Head of caudate nucleus (tissue), 42 donors: ENCODE measurements around the gene TXNRD3.

ENCODE experiments used
- DNase-seq, 42 donors: peaks; one replicate each; pipeline versions ENCODE4 v3.0.0 to v3.0.0-alpha.2; 2020 to 2021; ENCODE audit warnings: mixed read lengths in 7 of 42
- intact Hi-C: fragments of 100-400 bp; cut with DNase I; formaldehyde crosslinking; loops from one replicate; pipeline ENCODE4 v1.15.0; 2022

TXNRD3 gene

GRCh38 chr3:126676919-126677705 lies 22.2 kb upstream of the TXNRD3 start:
- peak in 3 of 42 donors; percentile 1 to 27 (median 10) for DNase-seq
- intact Hi-C loops: loop anchor here (5.0 to 10.0 kb wide), 2 partner anchors 780 to 868 kb away; no protein-coding TSS in a partner anchor

DNA sequence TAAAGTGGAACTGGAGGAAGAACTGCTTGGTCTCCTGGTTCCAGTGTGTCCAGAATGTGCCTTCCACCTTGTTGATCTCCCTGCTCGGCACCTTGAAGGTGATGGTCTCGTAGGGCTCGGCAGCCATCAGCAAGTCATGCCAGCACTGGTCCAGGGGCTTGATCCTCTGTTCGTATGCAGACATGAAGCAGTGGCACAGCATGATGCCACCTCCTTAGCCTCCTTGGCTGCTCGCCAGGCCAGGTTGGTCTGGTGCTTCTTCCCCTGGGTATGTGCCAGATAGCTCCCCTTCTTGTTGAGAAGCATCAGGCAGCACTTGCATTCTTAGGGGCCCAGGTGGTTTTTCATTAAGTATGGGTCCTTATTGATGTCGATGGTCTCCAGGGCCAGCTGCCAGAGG lies 17.8 kb upstream of the TXNRD3 start:
- DNase-seq: peak in 1 of 42 donors; percentile 30
- intact Hi-C loops: loop anchor here (10.0 kb wide), 1 partner anchor 872 kb away; no protein-coding TSS in a partner anchor

DNA sequence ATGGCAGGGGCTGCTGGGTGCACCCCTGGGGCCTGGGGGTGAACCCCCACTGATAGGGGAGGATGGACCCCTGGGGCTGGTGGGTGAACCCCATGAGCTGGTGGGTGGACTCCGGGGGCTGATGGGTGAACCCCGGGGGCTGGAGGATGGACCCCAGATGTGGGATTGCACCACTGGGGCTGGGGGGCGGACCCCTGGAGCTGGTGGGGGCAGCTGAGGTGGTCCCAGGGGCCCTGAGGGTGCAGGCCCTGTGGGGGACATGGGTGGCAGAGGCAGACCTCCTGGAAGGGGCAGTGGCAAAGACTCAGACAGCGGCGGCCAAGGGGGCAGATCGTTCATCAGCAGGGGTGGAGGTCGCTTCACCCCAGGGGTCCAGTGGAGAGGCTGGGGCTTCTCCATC lies 17.4 kb upstream of the TXNRD3 start:
- intact Hi-C loops: loop anchor here (10.0 kb wide), 1 partner anchor 872 kb away; no protein-coding TSS in a partner anchor

GRCh38 chr3:126671521-126671920 lies 16.6 kb upstream of the TXNRD3 start:
- intact Hi-C loops: loop anchor here (10.0 kb wide), 1 partner anchor 873 kb away; no protein-coding TSS in a partner anchor
- DNase-seq: no peak

More for the DNA sequence above, 17.4 kb upstream of the TXNRD3 start:
- DNase-seq: peak in 2 of 42 donors; percentile 29 to 30

DNA sequence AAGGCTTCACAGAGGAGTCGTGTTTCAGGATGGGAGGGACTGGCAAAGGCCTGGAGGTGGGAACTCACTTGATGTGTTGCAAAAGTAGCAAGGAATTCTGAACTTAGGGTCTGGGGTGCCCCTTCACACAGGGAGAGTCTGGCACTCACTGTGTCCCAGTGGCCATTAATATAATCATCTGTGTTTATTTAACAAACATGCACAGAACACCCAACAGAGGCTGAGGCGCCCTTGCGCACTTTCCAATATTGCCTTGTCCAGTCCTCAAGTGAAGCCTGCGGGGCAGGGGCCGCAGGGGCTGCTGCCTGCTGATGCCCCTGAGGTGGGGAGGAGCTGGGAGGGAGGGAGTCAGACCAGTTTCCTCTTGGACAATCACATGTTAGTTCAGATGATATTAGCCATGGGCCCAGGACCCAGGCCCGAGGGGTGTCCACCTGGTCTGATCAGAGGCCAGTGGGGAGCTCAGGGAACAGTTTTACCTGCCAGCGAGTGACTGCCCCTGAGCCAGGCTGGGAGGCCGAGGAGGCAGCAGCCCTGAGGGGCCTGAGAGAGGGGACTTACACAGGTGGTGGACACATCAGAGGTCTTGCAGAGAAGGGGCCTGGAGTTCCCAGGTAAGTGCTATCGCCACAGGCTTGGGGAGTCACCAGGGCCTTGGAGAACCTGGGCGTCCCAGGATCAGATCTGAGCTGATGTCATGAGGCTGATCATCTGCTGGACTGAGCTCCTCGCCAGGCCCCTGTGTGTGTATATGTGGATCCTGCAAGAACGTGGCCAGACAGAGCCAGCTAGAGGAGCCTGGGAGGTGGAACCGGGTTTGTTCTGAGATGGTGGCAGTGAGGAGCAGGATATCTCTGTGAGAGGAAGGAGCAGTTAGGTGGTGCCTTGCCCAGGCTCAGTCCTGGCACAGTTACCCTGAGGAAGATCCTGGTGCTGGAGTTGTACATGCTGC lies 13.8 kb upstream of the TXNRD3 start:
- intact Hi-C loops: no loop called here
- peak in 1 of 42 donors; percentile 33 for DNase-seq

DNA sequence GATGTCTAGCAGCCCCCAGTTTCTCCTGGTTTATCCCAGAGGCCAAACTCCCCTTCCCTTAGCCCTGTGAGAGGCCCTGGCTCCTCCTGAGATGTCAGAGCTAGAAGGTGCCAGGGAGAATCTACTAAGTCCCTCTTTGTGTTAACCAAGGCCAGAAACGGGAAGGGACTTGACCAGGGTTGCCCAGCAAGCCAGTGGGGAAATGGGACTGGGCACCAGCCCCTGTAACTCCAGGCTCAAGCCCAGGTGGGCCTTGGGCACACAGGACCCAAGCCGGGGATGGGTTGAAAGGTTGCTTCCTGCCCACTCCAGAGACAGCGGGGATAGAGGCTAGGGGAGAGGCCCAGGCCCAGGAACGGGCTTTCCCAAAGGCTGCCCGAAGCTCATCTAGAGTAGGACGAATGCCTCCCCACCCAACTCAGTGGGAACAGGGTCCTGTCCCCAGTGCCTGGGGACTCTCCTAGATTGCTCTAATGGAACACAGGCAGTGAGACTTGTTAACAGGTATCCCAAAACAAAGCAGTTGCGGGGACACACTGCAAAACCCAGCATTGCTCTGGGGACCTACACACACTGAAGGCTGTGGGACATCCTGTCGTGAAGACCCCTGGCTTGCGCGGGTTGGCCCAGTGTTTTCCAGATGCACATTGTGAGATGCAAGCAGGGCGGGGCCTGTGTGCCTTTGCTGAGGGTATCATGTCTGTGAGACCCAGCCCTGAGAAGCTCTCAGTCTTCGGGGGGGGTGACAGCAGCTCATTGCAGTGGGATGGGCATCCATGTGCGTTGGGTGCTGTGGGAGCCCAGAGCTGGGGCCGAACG lies 12.9 kb upstream of the TXNRD3 start:
- intact Hi-C loops: no loop called here
- peak in 1 of 42 donors; percentile 18 for DNase-seq

- intact Hi-C loops: no loop called here
These were observed 12.0 kb upstream of the TXNRD3 start for GRCh38 chr3:126666658-126667528.

DNA sequence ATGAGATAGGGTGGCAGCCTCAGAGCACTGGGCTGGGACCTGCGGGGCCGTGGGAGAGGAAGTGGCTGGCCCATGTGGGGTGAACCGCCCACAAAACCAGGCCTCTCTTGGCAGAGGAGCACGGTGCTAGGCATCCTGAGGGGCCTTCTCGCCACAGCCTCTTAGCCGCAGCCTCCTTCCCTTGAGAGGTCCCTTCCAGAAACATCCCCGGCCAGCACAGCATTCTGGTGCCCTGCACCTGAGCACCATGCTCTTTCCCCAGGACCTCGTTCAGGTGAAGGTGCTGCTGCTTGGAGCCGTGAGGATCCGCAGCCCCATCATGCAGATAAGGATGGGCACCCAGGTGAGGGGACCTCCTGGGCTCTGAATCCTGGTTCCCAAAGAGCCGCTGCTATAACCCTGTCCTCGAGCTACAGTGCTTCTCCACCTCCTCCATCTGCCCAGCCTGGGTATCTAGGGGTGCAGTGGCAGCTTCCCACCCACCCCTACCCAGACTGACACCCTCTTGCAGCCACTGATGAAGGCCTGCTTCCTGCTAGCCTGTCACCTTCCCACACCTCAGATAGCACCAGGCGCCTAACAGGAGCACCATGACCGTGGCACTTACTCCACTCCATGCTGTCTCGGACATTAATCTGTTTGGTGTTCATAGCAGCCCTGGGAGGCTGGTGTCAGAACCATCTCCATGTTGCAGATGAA lies 11.2 kb upstream of the TXNRD3 start:
- intact Hi-C loops: no loop called here
- DNase-seq: peak in 1 of 42 donors; percentile 19

More at GRCh38 chr3:126666658-126667528, 12.0 kb upstream of the TXNRD3 start:
- peak in 2 of 42 donors; percentile 16 to 33 for DNase-seq

DNA sequence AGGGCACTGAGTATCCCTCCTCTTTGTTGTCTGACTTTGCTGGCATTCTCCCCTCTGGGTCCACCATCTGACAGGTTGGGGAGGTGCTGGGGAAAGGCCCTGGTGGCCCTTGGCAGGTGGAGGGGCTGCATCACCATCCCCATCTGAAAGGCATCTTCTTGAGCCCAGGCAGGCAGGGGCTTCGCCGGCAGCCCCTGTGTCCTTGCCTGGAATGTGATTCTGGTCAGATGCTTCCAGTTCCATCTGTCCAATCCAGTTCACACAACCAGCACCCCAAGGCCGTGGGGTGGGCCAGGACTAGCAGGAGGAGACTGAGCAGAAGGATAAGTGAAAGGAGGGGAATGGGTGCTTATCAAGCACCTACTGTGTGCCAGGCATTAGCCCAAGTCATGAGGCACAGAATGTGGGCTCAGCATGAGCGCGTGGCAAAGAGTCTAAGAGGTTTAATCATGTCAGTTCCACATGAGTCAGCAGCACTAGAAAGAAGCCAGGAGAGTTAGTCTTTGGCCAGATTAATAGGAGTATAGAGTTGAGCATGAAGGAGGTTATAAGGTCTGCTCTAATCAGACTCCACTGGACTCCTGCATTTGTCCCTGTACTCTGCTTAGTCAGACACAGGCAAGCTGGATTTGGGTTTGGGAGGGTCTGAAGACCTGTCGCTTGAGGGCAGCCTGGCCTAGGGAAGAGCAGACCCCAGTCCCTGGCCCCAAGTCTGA lies 10.5 kb upstream of the TXNRD3 start:
- DNase-seq: peak in 2 of 42 donors; percentile 17 to 37
- intact Hi-C loops: no loop called here

- peak in 4 of 42 donors; percentile 16 to 38 (median 32) for DNase-seq
- intact Hi-C loops: no loop called here
These were observed 9.8 kb upstream of the TXNRD3 start for GRCh38 chr3:126664591-126665214.

DNA sequence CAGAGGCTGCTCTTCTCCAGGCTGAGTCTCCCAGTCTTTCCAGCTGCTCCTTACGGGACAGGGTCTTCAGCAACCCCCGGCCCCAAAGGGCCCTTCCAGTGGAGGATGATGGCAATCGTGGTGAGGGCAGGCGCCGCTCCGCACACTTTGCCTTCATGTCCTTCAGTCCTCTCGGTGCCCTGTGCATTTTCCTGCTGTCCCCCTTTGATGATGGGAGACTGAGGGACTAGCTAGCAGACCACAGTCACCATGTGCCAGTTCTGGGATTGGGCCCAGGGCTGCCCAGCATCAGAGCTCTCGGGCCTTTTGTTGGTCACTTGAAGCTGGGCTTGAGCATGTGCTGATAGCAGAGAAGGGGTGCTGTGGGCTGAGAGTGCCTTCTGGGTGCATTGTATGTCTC lies 8.8 kb upstream of the TXNRD3 start:
- peak in 2 of 42 donors; percentile 18 to 21 for DNase-seq
- intact Hi-C loops: no loop called here

- DNase-seq: peak in 1 of 42 donors; percentile 24
- intact Hi-C loops: no loop called here
These were observed 8.3 kb upstream of the TXNRD3 start for GRCh38 chr3:126663257-126663656.

DNA sequence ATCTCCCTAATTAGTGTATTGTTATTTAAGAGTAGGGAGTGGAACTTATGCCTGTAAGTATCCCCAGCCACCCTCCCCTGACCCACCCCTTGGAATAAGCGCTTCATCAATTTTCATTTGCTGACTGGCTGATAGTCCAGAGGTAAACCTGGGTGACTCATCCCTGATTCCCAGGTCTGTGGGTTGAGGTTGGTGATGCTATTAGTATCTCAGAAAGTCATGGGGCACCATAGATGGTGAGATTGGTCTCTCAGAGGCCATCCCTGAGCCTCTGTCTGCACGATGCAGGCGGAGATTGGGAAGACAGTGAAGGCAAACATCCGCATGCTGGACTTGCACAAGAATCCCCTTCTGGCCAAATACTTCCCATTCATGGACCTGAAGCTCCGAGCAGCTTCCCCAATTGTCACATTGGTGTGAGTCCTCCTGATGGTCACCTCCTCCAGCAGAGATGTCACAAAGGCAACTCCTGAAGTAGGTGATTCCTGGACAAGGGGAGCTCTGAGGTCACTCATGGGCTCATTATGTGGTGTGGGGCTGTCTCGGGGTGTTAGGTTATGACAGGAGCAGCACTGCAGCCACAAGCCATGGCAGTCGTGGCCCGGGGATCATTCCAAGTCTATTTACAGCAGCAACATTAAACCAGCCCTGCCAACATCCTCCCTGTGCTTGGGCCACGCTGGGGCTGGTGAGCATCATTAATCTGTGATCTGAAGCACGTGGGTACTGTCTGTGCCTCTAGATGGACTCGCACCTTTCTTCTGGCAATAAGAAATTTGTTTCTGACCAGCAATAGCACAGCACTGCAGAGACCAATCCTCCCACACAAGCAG lies 6.8 kb upstream of the TXNRD3 start:
- intact Hi-C loops: no loop called here
- DNase-seq: peak in 2 of 42 donors; percentile 3 to 5

DNA sequence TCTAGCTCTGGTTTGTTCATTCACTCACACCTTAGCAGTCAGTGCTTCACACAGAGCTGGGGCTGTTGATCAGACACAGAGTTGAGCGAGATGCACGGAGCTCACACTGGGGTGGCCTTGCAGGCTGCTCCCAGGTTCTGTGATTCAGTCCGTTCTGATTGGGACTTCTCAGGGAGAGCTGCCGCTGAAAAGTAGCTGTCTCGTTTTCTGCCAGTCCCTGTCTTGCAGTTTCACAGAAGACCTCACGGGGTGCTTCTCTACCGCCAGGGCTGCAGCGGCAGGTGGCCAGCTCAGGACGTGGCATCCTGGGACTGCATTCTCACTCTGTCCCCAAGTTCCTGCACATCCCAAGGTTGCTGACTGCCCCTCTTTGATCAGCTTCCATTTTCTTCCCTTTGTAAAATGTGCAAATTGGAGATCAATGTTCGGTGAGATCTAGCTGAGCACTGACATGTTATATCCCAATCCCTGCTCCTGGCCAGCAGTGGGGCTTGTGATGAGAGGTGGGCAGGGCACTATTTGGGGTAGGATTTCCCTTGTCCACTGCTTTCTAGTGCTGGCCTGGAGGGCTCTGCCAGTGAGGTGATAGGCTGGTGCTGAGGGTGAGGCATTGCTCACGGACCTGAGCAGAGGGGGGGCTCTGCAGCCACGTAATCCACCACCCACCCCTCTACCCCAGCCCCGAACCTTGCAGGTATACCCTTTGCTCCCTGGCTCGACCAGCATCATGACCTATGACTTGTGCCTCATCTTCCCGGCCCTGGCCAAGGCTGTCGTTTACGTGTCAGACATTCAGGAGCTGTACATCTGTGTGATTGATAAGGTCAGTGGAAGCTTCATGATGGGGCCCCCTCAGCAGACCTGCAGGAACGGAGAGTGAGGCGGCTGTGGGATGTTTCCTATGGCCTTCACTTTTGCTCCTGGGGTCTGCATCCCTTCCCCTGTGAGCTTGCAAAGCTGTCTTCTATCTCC lies 5.3 kb upstream of the TXNRD3 start:
- intact Hi-C loops: no loop called here
- peak in 2 of 42 donors; percentile 33 to 34 for DNase-seq
